ENCODE data around the gene TOGARAM2.

TOGARAM2 gene

GRCh38 chr2:29015701-29016470 is 34.8 kb downstream of the TOGARAM2 start:
- TF ChIP-seq, protein P1, sequence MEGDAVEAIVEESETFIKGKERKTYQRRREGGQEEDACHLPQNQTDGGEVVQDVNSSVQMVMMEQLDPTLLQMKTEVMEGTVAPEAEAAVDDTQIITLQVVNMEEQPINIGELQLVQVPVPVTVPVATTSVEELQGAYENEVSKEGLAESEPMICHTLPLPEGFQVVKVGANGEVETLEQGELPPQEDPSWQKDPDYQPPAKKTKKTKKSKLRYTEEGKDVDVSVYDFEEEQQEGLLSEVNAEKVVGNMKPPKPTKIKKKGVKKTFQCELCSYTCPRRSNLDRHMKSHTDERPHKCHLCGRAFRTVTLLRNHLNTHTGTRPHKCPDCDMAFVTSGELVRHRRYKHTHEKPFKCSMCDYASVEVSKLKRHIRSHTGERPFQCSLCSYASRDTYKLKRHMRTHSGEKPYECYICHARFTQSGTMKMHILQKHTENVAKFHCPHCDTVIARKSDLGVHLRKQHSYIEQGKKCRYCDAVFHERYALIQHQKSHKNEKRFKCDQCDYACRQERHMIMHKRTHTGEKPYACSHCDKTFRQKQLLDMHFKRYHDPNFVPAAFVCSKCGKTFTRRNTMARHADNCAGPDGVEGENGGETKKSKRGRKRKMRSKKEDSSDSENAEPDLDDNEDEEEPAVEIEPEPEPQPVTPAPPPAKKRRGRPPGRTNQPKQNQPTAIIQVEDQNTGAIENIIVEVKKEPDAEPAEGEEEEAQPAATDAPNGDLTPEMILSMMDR (IDR thresholded peaks at IDR 0.05; ENCODE audit: control insufficient read depth, extremely low read depth, insufficient read depth): no peak
- DNase-seq (ENCODE audit: low read depth): no peak
- H3K4me3 ChIP-seq (ENCODE audit: low read depth, low read length): no peak overlapping the region

GRCh38 chr2:29016504-29016903 is 35.4 kb downstream of the TOGARAM2 start:
- DNase-seq (ENCODE audit: low read depth): no peak
- TF ChIP-seq, protein P1 (IDR thresholded peaks at IDR 0.05; ENCODE audit: control insufficient read depth, extremely low read depth, insufficient read depth): no peak

DNA sequence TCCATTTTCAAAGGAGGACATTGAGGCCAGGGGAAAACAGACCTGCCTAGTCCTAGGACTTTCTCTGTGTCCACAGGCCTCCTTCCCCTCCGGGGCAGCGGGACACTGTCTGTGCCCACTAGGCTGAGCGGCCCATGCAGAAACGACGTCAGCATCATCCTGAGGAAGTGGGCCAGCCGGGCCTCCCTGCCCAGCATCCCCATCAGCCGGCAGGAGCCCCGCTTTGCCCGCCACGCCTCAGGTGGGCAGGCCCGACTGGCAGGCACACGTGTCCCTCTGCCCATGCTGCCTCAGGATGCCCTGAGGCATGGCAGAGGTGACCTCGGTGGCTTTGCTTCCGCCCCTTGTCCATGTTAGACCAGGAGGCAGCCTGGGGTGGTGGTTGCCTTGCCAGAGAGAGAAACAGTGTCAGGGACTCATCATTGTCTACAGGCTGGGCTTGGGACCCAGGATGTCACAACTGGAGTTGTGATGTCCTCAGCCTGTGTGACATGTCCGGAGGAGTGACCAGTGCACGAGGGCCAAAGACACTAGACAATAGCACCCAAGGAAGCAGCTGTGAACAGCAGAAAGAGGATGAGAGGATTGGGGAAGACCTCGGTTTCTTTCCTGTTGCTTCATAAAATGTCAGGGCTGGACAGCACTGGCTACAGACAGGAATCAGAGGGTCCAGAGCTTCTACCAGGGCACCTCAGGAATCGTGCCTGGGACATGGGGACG is 36.8 kb downstream of the TOGARAM2 start:
- no peak for DNase-seq (ENCODE audit: low read depth)
- TF ChIP-seq, protein P1 (IDR thresholded peaks at IDR 0.05; ENCODE audit: control insufficient read depth, extremely low read depth, insufficient read depth): no peak
- no peak overlapping the region for H3K4me3 ChIP-seq (ENCODE audit: low read depth, low read length)

More at GRCh38 chr2:29016504-29016903, 35.4 kb downstream of the TOGARAM2 start:
- H3K4me3 ChIP-seq (ENCODE audit: low read depth, low read length): no peak overlapping the region

DNA sequence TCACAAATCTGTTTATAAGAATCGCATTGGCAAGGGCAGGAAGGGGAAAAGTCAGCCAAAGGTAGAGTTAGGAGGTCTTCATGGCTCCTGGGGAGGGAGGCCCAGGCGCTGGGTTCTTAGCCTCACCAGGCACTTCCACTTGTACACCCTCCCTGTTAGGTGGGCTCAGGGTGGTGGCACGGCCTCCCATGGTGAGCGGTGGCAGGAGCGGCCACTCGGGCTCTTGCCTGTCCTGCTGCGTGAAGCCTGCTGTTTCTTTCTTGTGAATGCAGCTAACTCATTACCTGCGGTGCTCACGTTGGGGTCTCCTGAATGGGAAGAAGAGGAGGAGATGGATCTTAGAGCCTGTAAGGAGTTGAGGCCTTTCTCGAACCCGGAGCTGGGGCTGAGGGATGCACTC is 40.8 kb downstream of the TOGARAM2 start:
- DNase-seq (ENCODE audit: low read depth): no peak
- TF ChIP-seq, protein P1 (IDR thresholded peaks at IDR 0.05; ENCODE audit: control insufficient read depth, extremely low read depth, insufficient read depth): no peak
- H3K4me3 ChIP-seq (ENCODE audit: low read depth, low read length): no peak overlapping the region

DNA sequence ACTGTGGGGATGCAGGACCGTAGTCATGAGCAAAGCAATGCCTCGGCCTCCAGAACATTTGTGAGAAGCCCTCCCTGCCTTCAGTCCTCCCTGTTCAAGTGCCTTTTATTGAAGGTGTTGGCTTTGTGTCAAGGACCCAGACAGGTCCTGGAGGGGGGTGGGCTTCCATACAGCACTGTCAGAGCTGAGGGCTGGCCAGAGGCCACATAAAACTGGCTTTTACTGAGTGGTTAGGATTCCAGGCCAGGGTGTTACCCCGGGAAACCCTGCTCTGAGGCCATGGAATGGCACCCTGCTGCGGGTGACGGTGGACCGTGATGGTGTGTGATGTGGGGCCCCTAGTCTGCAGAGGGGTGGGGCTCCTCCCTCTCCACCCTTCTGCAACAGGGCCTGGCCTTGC is 41.6 kb downstream of the TOGARAM2 start:
- no peak overlapping the region for H3K4me3 ChIP-seq (ENCODE audit: low read depth, low read length)
- no peak for DNase-seq (ENCODE audit: low read depth)
- TF ChIP-seq, protein P1 (IDR thresholded peaks at IDR 0.05; ENCODE audit: control insufficient read depth, extremely low read depth, insufficient read depth): no peak

- DNase-seq (ENCODE audit: low read depth): no peak
- TF ChIP-seq, protein P1 (IDR thresholded peaks at IDR 0.05; ENCODE audit: control insufficient read depth, extremely low read depth, insufficient read depth): no peak
- no peak overlapping the region for H3K4me3 ChIP-seq (ENCODE audit: low read depth, low read length)
Measured at GRCh38 chr2:29023188-29023587, 42.1 kb downstream of the TOGARAM2 start.
